ENCODE data around the gene PLCB4. TPM values are rescaled to one million over a fixed set of nuclear protein-coding genes. Genes with fewer than 3 reads are reported as not detected.

Gene PLCB4
- polyA plus RNA-seq, 1 donor = 14.6 TPM

DNA sequence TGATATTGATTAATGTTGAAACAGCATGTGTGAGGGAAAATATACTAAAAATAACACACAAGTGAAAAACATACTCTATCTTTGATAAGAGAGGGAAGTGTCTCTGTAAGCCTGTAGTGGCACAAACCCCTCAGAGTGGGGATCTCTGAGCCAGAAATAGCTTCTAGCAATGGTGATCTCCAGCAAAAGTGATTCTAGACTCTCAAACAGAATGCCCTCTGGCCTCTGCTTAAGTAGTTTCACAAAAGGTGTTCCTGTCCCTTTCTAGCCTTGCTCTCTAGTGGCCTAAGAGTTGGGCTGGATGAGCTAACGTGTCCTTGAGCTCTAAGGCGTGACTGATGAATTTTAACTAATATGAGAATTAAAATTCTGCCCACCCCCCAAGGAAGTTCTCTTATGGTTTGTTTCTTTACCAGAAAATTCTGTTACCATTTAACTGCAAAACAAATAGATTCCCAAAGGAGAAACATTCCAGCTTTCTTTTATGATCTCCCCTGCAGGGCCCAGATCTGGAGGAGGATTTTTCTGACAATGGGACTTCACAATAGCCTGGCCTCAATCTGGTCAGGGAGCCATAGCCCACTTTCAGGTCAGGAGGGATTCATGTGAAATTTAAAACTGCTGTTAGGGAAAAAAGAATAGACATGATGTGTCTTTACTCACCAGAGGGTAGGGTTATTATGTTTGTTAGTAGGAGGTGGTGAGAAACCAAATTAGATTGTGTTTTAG is 263.0 kb downstream of the PLCB4 start:
- H3K9me3 ChIP-seq (ENCODE audit: control insufficient read depth, low read depth, low read length) = no peaks in the 10 kb centered on the region
- no peak overlapping the region for H3K4me3 ChIP-seq (ENCODE audit: low read length)
- peaks cover 54% of the 10 kb centered on the region for H3K4me1 ChIP-seq (ENCODE audit: control insufficient read depth, insufficient read depth, low read length)
- H3K36me3 ChIP-seq (ENCODE audit: control insufficient read depth, insufficient read depth, low read length) = no peaks in the 10 kb centered on the region
- no peaks in the 10 kb centered on the region for H3K27me3 ChIP-seq (ENCODE audit: control insufficient read depth, insufficient read depth, low read length)
- peak in 1 of 2 donors; percentile 53 for DNase-seq
- WGBS (ENCODE audit: insufficient coverage, low lambda C conversion rate) = no CpG with 5 or more reads among the region's 2 CpGs
- H3K27ac ChIP-seq (ENCODE audit: low read length) = peak overlapping the region; percentile 88

DNA sequence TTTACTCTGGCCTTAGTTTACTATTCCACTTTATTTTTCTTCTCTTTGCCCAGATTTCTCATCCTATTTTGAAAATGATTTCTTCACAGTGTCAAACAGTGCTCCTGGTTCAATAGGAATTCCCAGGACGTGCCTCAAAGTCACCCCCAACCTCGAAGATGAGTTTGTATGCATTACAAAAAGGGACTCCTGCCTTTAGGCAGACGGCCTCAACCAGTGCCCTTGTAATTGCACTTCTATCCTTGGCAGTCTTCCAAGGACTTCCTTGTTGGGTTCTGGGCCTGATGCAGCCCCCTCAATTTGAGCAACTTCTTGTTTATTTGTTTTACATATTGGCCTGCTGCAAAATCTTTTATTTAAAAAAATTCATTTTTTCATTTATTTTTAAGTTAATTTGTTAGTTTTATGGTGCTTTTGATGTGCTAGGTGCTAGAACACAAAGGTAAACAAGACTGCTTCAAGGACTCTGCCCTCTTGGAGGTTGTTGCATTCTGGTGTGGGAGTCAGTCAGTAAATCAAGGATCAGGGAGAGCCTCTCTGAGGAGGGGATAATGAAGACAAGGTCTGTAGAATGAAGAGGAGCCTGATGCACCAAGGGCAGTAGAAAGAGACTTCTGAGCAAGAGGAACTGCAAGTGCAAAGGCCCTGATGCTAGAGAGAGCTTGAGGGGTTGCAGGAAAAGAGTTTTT is 264.0 kb downstream of the PLCB4 start:
- H3K27ac ChIP-seq (ENCODE audit: low read length) = peak overlapping the region; percentile 88
- no CpG with 5 or more reads among the region's 3 CpGs for WGBS (ENCODE audit: insufficient coverage, low lambda C conversion rate)
- no peak overlapping the region for H3K4me3 ChIP-seq (ENCODE audit: low read length)
- H3K9me3 ChIP-seq (ENCODE audit: control insufficient read depth, low read depth, low read length) = no peaks in the 10 kb centered on the region
- no peaks in the 10 kb centered on the region for H3K27me3 ChIP-seq (ENCODE audit: control insufficient read depth, insufficient read depth, low read length)
- no peaks in the 10 kb centered on the region for H3K36me3 ChIP-seq (ENCODE audit: control insufficient read depth, insufficient read depth, low read length)
- peak; percentile 26 to 72 for DNase-seq
- H3K4me1 ChIP-seq (ENCODE audit: control insufficient read depth, insufficient read depth, low read length) = peaks cover 54% of the 10 kb centered on the region

- no peak overlapping the region for H3K4me3 ChIP-seq (ENCODE audit: low read length)
- WGBS (ENCODE audit: insufficient coverage, low lambda C conversion rate) = no CpG with 5 or more reads among the region's 3 CpGs
- H3K27ac ChIP-seq (ENCODE audit: low read length) = no peak overlapping the region
Observed at GRCh38 chr20:9334866-9335265, 266.0 kb downstream of the PLCB4 start.

GRCh38 chr20:9338101-9338500 is 269.2 kb downstream of the PLCB4 start:
- DNase-seq = no peak
- Histone ChIP-seq H3K4me1 (ENCODE audit: control insufficient read depth, insufficient read depth, low read length) (peaks cover 5% of the 10 kb centered on the region), H3K27ac (ENCODE audit: low read length) (no peak overlapping the region), H3K36me3 (ENCODE audit: control insufficient read depth, insufficient read depth, low read length) (no peaks in the 10 kb centered on the region), H3K27me3 (ENCODE audit: control insufficient read depth, insufficient read depth, low read length) (no peaks in the 10 kb centered on the region), H3K9me3 (ENCODE audit: control insufficient read depth, low read depth, low read length) (no peaks in the 10 kb centered on the region), H3K4me3 (ENCODE audit: low read length) (no peak overlapping the region)

More at GRCh38 chr20:9334866-9335265, 266.0 kb downstream of the PLCB4 start:
- Histone ChIP-seq H3K36me3 (ENCODE audit: control insufficient read depth, insufficient read depth, low read length) (no peaks in the 10 kb centered on the region), H3K9me3 (ENCODE audit: control insufficient read depth, low read depth, low read length) (no peaks in the 10 kb centered on the region), H3K4me1 (ENCODE audit: control insufficient read depth, insufficient read depth, low read length) (peaks cover 35% of the 10 kb centered on the region), H3K27me3 (ENCODE audit: control insufficient read depth, insufficient read depth, low read length) (no peaks in the 10 kb centered on the region)
- no peak for DNase-seq

DNA sequence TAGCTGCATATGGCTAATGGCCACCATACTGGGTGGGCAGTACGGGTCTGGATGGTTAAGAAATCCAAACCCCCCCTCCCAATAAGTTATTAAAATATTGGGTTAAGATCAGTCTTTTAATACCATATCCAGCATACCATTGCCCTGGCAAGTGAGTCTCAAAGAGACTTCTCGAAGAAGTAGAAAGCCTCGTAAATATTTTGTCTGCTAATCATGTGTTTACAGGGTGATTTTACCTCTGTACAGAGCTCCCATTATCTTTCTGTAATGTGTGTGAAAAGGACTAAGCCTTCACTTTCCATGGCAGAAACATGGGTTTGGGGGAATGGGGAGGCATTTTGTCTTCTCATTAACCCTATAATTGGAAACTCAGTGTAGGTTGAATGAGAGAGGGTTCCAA is 270.8 kb downstream of the PLCB4 start:
- DNase-seq = no peak
- no CpG with 5 or more reads among the region's 3 CpGs for WGBS (ENCODE audit: insufficient coverage, low lambda C conversion rate)

DNA sequence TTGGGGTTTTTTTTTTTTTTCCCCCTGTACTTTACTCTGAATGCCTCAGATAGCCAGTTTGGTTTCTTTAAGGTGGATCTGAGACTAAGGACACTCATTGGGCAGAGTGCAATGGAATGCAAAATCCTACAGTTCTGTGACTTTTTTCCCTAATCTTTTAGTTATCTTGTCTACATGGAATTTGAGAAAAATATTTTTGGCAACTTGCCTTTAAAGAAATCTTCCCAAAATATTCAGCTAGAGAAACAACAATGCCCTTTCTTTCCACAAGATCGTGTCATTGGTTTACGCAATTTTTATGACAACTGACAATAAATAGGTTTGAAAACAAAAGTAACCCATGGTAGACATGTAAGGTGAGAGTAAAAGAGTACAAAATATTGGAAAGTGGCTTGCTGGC is 273.8 kb downstream of the PLCB4 start:
- H3K4me1 ChIP-seq (ENCODE audit: control insufficient read depth, insufficient read depth, low read length) = peaks cover 4% of the 10 kb centered on the region
- H3K9me3 ChIP-seq (ENCODE audit: control insufficient read depth, low read depth, low read length) = no peaks in the 10 kb centered on the region
- WGBS (ENCODE audit: insufficient coverage, low lambda C conversion rate) = 40% methylated on average over 1 of the region's 2 CpGs
- no peak overlapping the region for H3K27ac ChIP-seq (ENCODE audit: low read length)
- H3K4me3 ChIP-seq (ENCODE audit: low read length) = no peak overlapping the region
- H3K27me3 ChIP-seq (ENCODE audit: control insufficient read depth, insufficient read depth, low read length) = no peaks in the 10 kb centered on the region
- no peaks in the 10 kb centered on the region for H3K36me3 ChIP-seq (ENCODE audit: control insufficient read depth, insufficient read depth, low read length)
- no peak for DNase-seq

More for the DNA sequence above, 270.8 kb downstream of the PLCB4 start:
- Histone ChIP-seq H3K4me3 (ENCODE audit: low read length) (no peak overlapping the region), H3K27ac (ENCODE audit: low read length) (no peak overlapping the region), H3K36me3 (ENCODE audit: control insufficient read depth, insufficient read depth, low read length) (no peaks in the 10 kb centered on the region), H3K4me1 (ENCODE audit: control insufficient read depth, insufficient read depth, low read length) (peaks cover 4% of the 10 kb centered on the region), H3K27me3 (ENCODE audit: control insufficient read depth, insufficient read depth, low read length) (no peaks in the 10 kb centered on the region), H3K9me3 (ENCODE audit: control insufficient read depth, low read depth, low read length) (no peaks in the 10 kb centered on the region)

DNA sequence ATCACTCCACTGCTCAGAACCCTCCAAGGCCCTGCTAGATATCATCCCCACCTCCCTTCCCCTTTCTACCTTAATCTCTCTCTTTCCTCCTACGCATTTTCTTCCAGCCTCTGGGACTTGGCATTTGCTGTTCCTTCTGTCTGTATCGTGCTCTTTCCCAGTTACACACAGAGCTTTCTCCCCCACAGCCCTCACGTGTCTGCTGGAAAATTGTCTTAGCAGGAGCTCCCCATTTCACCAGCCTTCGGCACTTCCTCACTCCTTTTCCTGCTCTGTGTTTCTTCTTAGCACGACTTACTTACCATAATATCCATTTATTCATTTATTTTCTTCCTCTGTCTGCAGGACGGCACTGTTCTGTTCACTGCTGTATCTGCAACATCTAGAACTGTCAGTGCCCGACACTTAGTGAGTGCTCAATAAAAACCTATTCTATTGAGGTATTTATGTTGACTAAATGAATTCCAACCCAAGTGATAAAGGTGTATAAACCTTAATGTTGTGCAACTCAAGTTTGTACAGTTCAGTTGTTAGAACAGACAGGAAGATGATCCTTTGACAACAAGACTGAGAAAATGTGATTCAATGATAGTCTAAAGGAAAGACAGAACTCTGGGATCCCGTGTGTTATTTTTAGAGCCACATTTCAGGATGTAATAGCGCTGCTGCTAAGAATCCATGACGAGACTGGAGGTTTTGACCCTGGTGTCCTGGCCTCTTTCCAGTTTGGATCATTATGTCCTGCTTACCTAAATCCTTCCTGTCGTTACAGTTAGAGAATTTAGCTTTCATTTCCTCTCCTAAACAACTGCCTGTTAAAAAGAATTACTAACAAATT is 275.4 kb downstream of the PLCB4 start:
- Histone ChIP-seq H3K4me1 (ENCODE audit: control insufficient read depth, insufficient read depth, low read length) (peaks cover 16% of the 10 kb centered on the region), H3K4me3 (ENCODE audit: low read length) (no peak overlapping the region), H3K9me3 (ENCODE audit: control insufficient read depth, low read depth, low read length) (no peaks in the 10 kb centered on the region), H3K27ac (ENCODE audit: low read length) (no peak overlapping the region), H3K27me3 (ENCODE audit: control insufficient read depth, insufficient read depth, low read length) (no peaks in the 10 kb centered on the region), H3K36me3 (ENCODE audit: control insufficient read depth, insufficient read depth, low read length) (no peaks in the 10 kb centered on the region)
- DNase-seq = peak in 1 of 2 donors; percentile 24
- WGBS (ENCODE audit: insufficient coverage, low lambda C conversion rate) = 88% methylated on average over 5 of the region's 11 CpGs

DNA sequence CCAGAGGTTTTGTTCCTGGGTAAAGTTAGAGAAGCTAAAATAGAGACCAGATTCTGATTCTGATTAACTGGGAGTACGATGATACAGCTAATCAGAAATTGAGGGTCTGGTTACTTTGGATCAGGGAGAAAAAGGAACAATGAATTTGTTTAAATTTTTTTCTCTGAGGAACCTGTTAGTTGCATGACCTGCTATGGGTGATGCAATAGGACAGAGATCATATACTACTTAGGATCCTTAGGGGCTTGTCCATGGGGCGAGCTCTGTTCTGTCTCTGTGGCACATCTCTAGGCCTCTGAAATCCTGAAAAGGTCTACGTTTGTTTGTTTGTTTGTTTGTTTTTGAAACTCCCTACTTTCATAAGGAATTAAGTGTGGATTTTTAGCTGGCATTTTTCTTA is 279.4 kb downstream of the PLCB4 start:
- WGBS (ENCODE audit: insufficient coverage, low lambda C conversion rate) = 67% methylated on average over 1 of the region's 3 CpGs
- Histone ChIP-seq H3K9me3 (ENCODE audit: control insufficient read depth, low read depth, low read length) (no peaks in the 10 kb centered on the region), H3K36me3 (ENCODE audit: control insufficient read depth, insufficient read depth, low read length) (no peaks in the 10 kb centered on the region), H3K4me3 (ENCODE audit: low read length) (no peak overlapping the region), H3K4me1 (ENCODE audit: control insufficient read depth, insufficient read depth, low read length) (peaks cover 28% of the 10 kb centered on the region), H3K27me3 (ENCODE audit: control insufficient read depth, insufficient read depth, low read length) (no peaks in the 10 kb centered on the region), H3K27ac (ENCODE audit: low read length) (peak overlapping the region; percentile 30)
- peak in 1 of 2 donors; percentile 58 for DNase-seq

- Histone ChIP-seq H3K27me3 (ENCODE audit: control insufficient read depth, insufficient read depth, low read length) (no peaks in the 10 kb centered on the region), H3K9me3 (ENCODE audit: control insufficient read depth, low read depth, low read length) (no peaks in the 10 kb centered on the region), H3K27ac (ENCODE audit: low read length) (no peak overlapping the region), H3K4me1 (ENCODE audit: control insufficient read depth, insufficient read depth, low read length) (peaks cover 32% of the 10 kb centered on the region), H3K36me3 (ENCODE audit: control insufficient read depth, insufficient read depth, low read length) (no peaks in the 10 kb centered on the region), H3K4me3 (ENCODE audit: low read length) (no peak overlapping the region)
- DNase-seq = no peak
- WGBS (ENCODE audit: insufficient coverage, low lambda C conversion rate) = no CpG with 5 or more reads among the region's 2 CpGs
Observed at GRCh38 chr20:9348747-9349146, 279.9 kb downstream of the PLCB4 start.

DNA sequence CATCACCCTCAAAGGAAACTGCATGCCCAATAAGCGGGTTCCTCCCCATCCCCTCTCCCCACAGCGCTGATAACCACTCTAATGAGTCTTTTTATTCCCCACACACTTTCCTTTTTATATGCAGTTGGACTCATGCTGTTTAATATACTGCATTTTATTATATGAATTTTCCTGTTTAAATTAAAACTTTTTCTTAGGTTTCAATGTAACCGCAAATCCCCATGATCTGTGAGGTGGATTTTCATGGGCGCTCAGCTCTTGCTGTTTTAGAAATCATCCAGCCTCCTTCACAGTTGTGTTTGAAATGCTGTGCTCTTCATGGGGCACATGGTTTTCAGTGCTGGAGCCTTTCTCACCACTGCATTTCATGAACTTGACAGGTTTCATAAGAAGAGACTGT is 280.4 kb downstream of the PLCB4 start:
- Histone ChIP-seq H3K27ac (ENCODE audit: low read length) (no peak overlapping the region), H3K36me3 (ENCODE audit: control insufficient read depth, insufficient read depth, low read length) (no peaks in the 10 kb centered on the region), H3K9me3 (ENCODE audit: control insufficient read depth, low read depth, low read length) (no peaks in the 10 kb centered on the region), H3K4me3 (ENCODE audit: low read length) (no peak overlapping the region), H3K27me3 (ENCODE audit: control insufficient read depth, insufficient read depth, low read length) (no peaks in the 10 kb centered on the region), H3K4me1 (ENCODE audit: control insufficient read depth, insufficient read depth, low read length) (peaks cover 30% of the 10 kb centered on the region)
- no peak for DNase-seq
- WGBS (ENCODE audit: insufficient coverage, low lambda C conversion rate) = 100% methylated on average over 1 of the region's 4 CpGs

All from large intestine (tissue), 3 donors.